Calu3 (cell line): ENCODE results near the gene CPB1. TPM values are rescaled to one million over a fixed set of nuclear protein-coding genes. Genes with fewer than 3 reads are reported as not detected.

ENCODE experiments used
- BruUV-seq: library from RNA; stranded (reverse); fragments of 400-500 nt; replicated peaks from 2 replicates; lab custom pipeline; 2021; lab: Mats Ljungman, UMichigan
- CTCF ChIA-PET: fragments of 300-600 bp; sonication (Branson Sonifier 250); formaldehyde crosslinking; loops from one replicate; lab custom pipeline; 2022; ENCODE audit warnings: antibody characterized with exemption; lab: Charles Lee
- DNase-seq: peaks from one replicate; pipeline ENCODE4 v3.0.0; 2022
- H3K27ac Mint-ChIP-seq: one replicate; pipeline ENCODE4 v1.8.0; 2022; ENCODE audit warnings: mixed read lengths; ENCODE audit not compliant: unreplicated experiment
- H3K27me3 Mint-ChIP-seq: one replicate; pipeline ENCODE4 v1.8.0; 2022; ENCODE audit warnings: mixed read lengths; ENCODE audit not compliant: unreplicated experiment
- H3K36me3 Mint-ChIP-seq: one replicate; pipeline ENCODE4 v1.8.0; 2022; ENCODE audit warnings: mild to moderate bottlenecking, moderate library complexity, mixed read lengths; ENCODE audit not compliant: insufficient read depth, unreplicated experiment
- H3K4me1 Mint-ChIP-seq: one replicate; pipeline ENCODE4 v1.8.0; 2022; ENCODE audit warnings: mild to moderate bottlenecking, low read depth, mixed read lengths; ENCODE audit not compliant: unreplicated experiment
- H3K4me3 Mint-ChIP-seq: one replicate; pipeline ENCODE4 v1.8.0; 2022; ENCODE audit warnings: mild to moderate bottlenecking, low read depth, moderate library complexity, mixed read lengths; ENCODE audit not compliant: unreplicated experiment
- H3K9me3 Mint-ChIP-seq: one replicate; pipeline ENCODE4 v1.8.0; 2022; ENCODE audit warnings: low read depth, mixed read lengths; ENCODE audit not compliant: unreplicated experiment
- intact Hi-C: fragments of 100-400 bp; cut with micrococcal nuclease; formaldehyde crosslinking; loops from one replicate; pipeline ENCODE4 v1.10.0; 2022; ENCODE audit not compliant: unreplicated experiment
- total RNA-seq: library from RNA; stranded (reverse); gene quantifications from 2 replicates; pipeline ENCODE4 v1.2.3, GENCODE V29; 2022
- TF ChIP-seq, protein P1 (sequence below): fragments of 200-600 bp; IDR thresholded peaks from one replicate; pipeline ENCODE4 v1.8.0; 2022; ENCODE audit warnings: antibody characterized with exemption; ENCODE audit not compliant: unreplicated experiment

Gene CPB1
- total RNA-seq, 1 experiment from 2014 or later: not detected

DNA sequence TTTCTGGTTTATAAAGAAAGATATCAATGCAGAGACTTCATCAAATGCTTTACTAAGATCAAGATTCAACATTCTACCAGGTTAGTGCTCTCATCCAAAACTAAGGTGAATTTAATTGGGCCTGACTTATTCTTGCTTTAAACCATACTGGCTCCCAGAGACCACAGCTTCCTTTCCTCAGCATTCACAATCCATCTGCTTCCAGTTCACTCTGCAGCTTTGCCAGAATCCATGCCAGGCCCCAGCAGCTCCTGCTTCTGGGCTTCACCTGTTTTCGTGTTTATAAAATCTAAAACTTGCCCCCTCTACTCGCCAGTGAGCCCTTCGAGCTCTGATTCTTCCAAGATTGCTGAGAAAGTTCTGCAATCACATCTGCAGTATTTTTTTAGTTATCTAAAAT is 2.3 kb downstream of the CPB1 start:
- no peak for DNase-seq
- BruUV-seq: no TSS peak
- no peaks in the 10 kb centered on the region for H3K27me3 Mint-ChIP-seq
- H3K4me3 Mint-ChIP-seq: no peak overlapping the region
- TF ChIP-seq, protein P1, sequence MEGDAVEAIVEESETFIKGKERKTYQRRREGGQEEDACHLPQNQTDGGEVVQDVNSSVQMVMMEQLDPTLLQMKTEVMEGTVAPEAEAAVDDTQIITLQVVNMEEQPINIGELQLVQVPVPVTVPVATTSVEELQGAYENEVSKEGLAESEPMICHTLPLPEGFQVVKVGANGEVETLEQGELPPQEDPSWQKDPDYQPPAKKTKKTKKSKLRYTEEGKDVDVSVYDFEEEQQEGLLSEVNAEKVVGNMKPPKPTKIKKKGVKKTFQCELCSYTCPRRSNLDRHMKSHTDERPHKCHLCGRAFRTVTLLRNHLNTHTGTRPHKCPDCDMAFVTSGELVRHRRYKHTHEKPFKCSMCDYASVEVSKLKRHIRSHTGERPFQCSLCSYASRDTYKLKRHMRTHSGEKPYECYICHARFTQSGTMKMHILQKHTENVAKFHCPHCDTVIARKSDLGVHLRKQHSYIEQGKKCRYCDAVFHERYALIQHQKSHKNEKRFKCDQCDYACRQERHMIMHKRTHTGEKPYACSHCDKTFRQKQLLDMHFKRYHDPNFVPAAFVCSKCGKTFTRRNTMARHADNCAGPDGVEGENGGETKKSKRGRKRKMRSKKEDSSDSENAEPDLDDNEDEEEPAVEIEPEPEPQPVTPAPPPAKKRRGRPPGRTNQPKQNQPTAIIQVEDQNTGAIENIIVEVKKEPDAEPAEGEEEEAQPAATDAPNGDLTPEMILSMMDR: no peak
- H3K9me3 Mint-ChIP-seq: no peaks in the 10 kb centered on the region
- H3K36me3 Mint-ChIP-seq: no peaks in the 10 kb centered on the region
- no peak overlapping the region for H3K27ac Mint-ChIP-seq
- intact Hi-C loops: no loop called here
- H3K4me1 Mint-ChIP-seq: peaks cover 8% of the 10 kb centered on the region
- CTCF ChIA-PET: no interaction called here

GRCh38 chr3:148833223-148833622 is 5.6 kb downstream of the CPB1 start:
- Mint-ChIP-seq H3K9me3 (no peaks in the 10 kb centered on the region), H3K27me3 (no peaks in the 10 kb centered on the region), H3K4me1 (peaks cover 8% of the 10 kb centered on the region), H3K4me3 (no peak overlapping the region), H3K36me3 (no peaks in the 10 kb centered on the region), H3K27ac (no peak overlapping the region)
- CTCF ChIA-PET: interaction anchor here (0.9 kb wide), 1 partner anchor 13 kb away, joined by 3 read pairs; no protein-coding TSS in a partner anchor
- no peak for DNase-seq
- BruUV-seq: no TSS peak
- TF ChIP-seq, protein P1: no peak
- intact Hi-C loops: no loop called here

- Mint-ChIP-seq H3K4me3 (no peak overlapping the region), H3K27me3 (no peaks in the 10 kb centered on the region), H3K27ac (no peak overlapping the region), H3K4me1 (no peaks in the 10 kb centered on the region), H3K36me3 (no peaks in the 10 kb centered on the region), H3K9me3 (no peaks in the 10 kb centered on the region)
- BruUV-seq: no TSS peak
- no peak for DNase-seq
- intact Hi-C loops: no loop called here
- CTCF ChIA-PET: no interaction called here
- TF ChIP-seq, protein P1: no peak
Measured at GRCh38 chr3:148839805-148840204, 12.2 kb downstream of the CPB1 start.

DNA sequence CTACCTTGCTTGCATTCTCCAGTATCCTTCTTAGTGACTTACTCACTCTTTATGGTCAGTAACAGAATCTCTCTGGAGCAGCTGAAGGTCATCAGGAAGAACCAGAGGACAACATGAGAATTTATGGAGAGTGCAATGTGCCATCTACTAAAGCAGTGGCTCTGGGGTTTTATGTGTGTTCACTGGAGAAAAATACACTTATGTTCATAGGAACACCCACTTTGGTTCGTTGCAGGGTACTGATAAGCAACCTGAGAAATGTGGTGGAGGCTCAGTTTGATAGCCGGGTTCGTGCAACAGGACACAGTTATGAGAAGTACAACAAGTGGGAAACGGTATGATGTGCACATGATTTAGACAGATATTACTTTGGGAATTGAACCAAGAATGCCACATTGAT is 12.8 kb downstream of the CPB1 start:
- Mint-ChIP-seq H3K36me3 (no peaks in the 10 kb centered on the region), H3K4me1 (no peaks in the 10 kb centered on the region), H3K4me3 (no peak overlapping the region), H3K9me3 (no peaks in the 10 kb centered on the region), H3K27ac (no peak overlapping the region), H3K27me3 (no peaks in the 10 kb centered on the region)
- TF ChIP-seq, protein P1: no peak
- no TSS peak for BruUV-seq
- intact Hi-C loops: no loop called here
- no peak for DNase-seq
- CTCF ChIA-PET: no interaction called here
